COLO829 (cell line): ENCODE measurements around the gene KIF21B.
A peak's percentile ranks its signal among the peaks of the same experiment; 100 is the strongest.

Source experiments
- DNase-seq: peaks from one replicate; pipeline ENCODE4 v3.0.0; 2012; ENCODE audit warnings: low spot score

Gene KIF21B

DNA sequence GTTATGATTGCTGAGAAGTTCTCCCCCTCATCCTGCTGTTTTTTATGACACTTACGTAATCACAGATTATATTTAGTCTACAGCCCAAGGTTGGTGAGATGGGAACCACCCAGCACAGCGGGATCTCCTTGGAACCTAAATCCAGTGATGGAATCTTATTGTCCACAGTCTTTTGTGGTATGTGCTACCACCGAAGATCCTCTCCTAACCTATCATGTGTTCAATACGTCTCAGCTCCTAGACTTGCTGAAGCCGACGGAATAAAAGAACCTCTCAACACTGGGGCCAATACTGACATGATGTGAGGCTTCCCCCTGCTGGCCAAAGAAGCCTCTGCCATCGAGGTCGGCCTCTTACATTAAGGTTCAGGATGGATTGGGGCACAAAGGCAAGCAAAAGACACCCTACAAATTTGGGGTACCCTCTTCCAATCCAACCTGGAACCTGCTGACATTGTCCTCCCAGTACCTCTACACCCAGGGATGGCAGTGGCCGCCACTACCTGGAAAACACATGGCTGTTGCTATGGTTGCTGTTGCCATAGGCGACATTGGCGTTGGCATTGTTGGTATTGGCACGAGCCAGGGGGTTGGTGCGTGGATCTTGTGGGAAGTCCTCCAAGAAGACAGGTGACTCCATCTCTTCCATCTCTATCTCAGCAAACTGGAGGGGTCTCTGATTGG is 19.4 kb upstream of the KIF21B start:
- peak; percentile 75 for DNase-seq

DNA sequence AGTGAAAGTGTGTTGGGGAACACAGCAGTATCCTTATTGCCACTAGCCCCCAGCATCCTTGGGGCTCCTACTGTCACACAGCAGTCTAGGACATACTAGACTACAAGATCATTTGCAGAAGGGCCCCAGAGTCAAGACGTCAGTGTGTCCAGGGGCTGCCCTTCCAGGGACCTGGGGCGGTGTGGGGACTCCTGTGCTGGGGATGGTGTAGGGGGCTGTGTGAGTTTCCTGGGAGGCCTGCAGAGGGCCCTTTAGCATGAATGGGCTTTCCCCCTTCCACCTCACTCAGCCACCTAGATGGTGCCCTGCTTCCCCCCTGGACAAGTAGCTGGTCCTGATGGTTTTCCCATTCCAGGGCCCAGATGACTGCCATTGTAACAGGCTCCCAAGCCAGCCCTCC is 17.5 kb upstream of the KIF21B start:
- DNase-seq = no peak

DNA sequence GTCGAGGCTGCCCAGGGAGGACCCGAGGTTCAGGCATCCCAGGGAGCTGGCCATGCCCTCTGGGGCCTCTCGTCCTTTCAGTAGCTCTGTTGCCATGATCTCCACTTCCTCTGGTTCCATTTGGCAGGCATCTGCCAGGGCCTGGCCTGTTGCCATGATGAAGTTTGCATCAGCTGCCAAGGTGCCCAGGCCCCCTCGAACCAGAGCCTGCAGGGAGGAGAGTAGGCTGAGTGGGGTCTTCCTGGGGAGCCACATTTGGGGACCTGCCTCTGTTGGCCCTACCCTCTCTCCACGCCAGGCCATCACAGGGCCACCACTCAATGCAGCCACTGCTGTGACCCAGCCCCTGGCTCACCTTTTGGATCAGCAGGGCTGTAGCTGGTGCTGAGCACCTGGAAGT is 16.4 kb upstream of the KIF21B start:
- no peak for DNase-seq

DNA sequence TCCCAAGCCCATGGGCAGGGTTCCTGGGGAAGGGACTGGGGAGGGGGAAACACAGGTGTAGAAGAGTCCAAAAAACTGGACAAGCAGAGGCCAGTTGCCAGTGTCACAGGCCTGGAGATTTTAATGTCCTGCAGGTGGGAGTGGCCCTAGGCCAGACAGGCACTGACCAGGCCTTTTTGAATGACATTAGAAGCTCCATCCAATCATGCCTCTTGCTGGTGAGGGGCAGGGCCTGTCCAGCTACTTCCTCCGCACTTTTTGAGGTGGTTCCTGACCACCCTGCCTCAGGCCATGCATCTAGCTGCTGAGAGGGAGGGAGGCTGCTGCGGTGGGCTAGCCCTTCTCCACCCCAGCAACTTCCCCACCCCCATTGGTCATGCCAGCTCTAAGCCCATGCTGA is 15.9 kb upstream of the KIF21B start:
- DNase-seq = no peak

DNA sequence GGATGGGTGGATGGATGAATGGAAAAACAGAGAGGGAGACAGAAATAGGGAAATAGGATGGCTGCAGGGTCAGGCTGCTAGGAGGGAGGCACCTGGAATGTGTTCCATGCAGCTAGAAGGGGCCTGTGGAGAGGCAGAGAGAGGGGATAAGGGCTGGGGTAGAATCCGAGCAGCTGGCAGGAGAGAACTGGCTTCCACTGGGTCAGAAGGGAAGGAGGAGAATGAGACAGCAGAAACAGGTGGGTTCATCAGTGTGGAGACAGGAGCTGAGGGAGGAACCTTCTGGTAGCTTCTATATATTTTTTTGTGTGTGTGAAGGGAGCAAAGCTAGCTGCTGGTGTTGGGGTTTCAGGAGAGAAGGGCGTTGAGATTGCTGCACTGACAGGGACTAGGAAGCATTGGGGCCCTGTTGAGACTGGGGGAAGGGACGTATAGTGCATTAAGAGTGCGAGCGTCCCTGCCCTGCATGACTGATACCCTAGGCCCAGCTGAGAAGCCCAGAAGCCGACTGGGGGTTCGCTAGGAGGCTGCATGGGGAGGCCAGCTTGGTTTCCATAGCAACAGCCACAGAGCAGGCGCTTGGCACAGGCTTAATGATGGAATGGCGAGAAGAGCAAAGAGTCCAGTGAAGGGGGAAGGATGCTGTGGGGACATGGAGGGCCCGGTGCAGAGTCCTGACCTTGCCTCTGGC is 14.8 kb upstream of the KIF21B start:
- DNase-seq = no peak

DNA sequence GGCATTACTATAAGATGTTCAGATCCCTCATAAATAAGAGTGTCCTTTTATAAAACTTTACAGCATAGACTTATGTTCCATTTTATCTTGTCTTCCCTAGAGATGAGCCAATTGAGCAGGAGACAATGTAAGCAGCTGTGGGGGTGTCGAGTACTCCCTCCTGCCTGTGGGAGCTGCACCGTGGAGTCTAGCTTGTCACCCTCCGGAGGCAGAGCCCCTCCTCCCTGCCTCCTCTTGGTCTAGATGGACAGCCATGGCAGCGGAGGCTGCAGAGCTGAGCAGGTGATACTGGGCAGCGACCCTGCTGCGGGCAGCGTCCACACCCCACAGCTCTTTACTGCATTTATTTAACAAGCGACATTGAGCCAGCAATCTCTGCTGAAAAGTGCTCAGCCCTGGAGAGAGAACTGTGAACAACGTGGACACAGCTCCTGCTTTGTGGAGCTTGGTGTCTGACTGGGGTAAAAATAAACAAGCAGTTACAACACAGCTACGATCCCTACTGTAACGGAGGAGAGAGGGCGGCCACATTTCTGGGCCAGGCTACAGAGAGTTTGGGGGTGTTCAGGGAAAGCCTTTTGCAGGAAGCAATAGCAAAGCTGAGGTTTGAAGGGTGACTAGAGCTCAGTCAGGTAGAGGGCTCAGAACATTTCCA is 12.8 kb upstream of the KIF21B start:
- DNase-seq = no peak

DNA sequence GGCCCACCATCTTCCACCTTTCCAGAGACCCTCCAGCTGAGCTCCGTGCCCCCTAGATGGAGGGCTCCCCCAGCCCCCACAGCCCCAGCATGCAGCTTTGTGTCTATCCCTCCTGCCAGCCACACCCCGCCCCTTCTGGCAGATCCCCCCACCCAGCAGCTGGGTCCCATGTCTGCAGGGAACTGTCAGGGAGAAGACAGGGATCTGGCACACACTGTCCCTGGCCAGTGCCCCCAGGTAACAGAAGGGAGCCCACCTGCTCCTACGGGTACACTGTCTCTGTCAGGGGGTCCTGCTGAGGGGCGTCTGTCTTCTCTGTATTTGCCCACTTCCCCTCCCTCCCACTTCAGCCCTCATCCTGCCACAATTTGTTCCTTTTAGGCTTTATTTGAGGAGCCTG is 11.2 kb upstream of the KIF21B start:
- no peak for DNase-seq

DNA sequence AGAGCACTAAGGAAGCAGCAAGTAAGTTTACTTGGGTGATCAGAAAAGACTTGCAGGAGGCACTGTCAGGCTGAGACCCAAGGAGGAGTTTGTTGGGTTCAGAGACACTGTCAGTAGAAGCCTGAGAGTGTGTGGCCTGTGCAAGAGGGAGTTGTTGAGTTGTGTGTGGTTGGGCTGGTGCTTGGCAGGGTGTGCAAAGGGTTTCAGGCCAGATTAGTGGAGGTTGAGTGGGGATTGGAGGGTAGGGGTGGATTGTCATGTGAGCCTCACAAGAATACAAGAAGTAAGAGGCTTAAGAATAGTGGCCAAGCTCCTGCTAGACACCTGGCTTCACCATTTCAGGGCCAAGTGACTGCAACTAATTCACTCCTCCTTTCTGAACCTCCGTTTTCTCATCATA is 8.9 kb upstream of the KIF21B start:
- DNase-seq = no peak

DNA sequence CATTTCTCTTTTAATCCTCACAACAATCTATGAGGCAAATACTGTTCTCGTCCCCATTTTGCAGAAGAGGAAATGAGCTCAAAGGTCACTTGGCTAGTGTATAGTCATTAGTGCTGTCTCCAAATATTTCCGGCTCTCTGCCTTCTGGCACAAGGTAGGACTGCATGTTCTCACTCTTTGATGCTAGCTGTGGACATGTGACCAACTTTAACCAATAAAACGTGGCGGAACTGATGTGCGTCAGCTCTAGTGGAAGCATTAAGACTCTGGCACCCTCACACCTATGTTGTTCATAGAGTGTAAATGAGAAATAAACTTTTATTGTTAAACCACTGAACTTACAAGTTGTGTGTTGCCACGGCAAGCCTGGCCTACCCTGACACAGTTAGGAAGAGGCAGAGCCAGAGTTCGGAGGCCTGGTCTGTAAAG is 5.0 kb upstream of the KIF21B start:
- no peak for DNase-seq

DNA sequence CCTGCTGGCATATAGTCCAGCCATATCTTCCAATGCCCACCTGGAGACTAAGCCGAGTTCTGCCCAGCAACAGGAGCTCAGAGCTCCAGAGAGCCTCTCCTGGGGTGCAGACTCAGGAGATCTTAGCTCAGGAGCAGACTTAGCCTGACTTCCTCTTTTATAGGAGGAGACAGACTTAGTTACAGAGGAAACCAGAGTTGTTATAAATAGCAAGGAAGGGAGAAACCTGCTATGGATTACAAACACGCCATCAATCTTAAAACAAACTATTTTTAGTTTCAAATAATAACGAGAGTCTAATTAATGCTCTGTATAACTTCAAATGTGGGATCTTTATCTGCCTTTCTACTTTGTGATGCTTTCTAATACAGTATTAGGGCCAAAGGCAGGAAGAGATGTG is 3.3 kb upstream of the KIF21B start:
- no peak for DNase-seq

DNA sequence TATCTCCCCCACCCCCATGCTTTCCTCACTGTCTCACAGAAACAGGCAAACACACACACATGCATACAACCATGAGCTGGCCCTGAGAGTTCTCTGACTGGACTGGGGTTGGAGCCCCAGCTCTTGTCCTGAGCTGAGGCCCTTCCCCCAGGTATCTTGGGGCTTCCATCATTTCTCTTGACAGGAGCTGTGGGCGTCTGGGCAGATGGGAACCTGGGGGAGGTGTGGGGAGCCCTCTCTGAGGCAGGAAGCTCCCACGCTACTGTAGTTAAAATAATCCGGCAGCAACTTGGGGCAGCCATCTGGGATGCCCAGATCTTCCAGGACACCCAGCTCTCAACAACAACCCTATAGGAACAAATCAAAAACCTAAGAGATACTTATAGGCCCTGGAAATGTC is 2.7 kb upstream of the KIF21B start:
- no peak for DNase-seq

DNA sequence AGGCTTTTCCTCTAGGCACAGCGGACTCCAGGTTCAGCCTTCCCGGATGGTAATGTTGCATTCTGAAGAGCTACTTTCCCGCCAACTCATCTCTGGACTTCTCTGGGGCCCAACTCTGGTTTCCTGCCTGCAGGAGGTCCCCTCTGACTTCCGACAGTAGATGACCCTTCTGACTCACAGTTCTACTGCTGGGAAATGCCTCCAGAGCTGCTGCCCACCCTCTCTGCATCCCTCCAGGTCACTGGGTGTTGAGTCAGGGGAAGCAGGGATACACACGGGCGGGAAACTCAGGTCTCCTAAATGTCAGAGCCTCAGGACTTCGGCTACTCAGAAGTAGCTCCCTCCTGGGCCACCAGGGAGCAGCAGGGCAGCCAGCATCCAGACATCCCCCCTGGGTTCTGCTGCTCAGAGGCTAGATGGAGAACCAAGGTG is 2.1 kb upstream of the KIF21B start:
- peak; percentile 23 for DNase-seq

DNA sequence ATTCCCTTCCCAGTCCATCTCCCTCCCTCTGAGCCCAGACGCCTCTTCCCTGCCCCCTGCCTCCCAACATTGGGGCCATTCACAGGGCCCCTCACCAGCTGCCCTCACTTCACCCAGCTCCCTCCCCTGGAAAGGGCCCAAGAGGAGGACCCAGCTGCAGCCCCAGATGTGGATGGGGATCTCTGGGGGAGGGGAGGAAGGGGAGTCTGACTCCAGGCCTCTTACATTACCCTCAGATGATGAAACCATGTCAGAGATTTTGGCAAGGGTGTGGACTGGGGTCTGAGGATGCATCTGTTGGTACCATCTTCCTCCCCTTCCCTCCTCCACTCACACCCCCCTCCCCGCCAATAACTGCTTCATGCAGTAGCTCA is 1.1 kb upstream of the KIF21B start:
- DNase-seq = no peak

DNA sequence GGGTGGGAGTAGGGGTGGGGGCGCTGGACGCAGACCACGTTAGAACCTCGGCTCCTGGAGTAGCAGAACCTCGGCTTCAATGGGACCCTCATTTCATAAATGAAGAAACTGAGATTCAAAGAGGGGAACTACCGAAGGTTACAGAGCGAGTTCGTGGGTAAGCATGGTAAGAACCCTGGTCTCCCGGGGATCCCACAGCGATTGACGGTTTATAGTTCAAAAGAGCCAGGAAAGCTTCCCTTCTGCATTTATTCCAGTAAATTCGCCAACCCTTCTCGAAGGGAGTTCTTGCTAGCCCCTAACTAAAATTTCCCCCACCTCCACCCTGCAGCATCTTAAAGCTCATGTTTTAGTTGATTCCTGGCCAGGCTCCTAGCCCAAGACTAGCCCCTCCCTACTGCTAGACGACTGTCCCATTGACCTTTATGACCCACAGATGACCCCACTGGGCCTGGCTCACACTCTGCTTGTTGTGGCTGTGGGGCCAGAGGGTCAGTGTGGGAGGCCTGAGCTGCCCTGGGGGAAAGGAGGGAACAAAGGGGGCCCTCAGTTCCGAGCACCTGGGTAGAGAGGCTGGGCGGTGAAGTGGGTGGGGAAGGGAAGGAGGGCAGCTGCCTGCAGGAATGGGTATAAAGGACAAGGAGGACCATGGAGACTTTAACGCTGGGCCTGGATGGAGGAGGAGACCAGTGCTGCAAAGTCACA is 558 bp upstream of the KIF21B start:
- peak; percentile 65 for DNase-seq

DNA sequence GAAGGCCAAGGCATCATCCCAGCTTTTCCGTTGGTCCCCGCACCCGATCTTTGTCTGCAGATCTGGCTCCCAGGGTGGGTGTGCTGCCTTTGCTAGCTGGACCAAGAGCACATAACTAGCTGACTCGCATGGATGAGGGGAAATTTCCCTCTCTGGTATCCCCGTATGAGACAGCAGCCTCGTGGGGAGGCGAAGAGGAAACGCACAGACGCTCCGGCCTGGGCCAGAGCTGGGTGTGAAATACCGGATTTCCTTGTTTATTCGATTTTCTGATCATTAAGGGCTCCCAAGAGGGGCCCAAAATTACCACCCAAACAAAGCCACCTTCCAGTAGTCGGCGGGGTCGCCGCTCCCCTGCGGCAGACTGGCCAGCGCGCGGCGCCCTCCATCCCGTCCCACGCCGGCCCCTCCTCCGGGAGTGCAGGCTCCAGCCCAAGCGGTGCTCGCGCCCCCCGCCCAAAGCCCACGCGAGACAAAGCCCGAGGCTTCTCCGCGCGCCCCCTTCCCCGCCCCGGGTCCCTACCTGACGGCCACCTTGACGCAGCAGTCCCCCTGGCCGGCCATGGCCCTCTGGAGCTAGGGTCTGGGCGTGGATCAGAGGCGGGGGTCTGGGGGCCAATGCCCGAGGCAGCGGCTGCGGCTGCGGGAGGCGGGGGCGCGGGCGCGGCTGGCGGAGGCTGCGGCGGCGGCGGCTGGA is 546 bp downstream of the KIF21B start:
- no peak for DNase-seq

DNA sequence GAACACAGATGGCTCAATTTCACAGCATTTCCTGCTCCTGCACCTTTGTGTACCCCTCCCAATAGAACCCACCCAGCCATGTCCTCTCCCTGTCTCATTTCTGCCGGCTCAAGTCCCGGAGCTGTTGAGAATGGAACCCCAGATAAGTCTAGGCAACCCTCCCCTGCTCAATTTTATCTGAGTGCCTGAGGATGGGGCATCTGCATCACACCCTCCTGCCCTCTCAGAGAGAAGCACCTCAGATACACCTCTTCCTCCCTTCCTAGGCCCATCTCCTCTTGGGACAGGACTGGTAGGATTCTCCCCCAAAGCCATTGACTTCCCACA is 1.1 kb downstream of the KIF21B start:
- DNase-seq = no peak

DNA sequence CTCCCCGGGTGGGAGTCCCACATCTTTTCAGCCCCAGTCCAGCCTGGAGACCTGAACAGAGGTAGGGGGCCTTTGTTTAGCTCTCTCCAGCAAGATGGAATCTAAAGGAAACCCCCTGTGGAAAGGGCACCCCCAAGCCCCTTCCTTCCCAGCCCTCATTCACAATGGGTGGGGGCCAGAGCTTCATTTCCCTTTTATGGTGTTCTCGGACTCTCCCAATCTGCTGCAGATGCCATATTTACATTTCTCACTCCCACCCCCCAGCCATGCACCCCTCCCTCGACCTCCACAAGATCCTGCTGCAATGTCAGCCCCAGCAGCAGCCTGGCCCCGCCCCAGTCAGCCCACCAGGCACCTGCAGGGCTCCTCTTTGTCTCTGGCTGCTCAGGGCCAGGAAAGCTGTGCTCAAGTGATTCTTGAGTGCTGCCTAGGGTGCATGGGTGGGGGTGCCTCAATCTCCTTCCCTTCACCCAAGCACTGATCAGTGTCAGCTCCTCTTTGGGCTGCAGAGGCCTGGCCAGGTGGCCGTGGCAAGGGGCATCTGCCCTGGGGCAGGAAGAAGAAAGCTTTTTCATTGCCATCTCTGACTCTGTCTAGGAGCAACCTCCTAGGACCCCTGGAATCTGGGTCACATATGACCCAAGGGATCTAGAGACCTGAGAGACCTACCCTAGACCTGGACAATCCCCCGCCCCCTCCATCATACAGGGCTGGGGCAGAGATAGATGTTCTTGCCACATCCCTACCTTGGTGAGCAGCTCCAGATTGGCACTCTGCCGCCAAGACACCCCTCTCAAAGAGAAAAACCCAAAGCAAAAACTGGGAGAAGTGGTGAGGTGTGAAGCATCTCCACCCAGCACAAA is 1.7 kb downstream of the KIF21B start:
- DNase-seq = no peak

DNA sequence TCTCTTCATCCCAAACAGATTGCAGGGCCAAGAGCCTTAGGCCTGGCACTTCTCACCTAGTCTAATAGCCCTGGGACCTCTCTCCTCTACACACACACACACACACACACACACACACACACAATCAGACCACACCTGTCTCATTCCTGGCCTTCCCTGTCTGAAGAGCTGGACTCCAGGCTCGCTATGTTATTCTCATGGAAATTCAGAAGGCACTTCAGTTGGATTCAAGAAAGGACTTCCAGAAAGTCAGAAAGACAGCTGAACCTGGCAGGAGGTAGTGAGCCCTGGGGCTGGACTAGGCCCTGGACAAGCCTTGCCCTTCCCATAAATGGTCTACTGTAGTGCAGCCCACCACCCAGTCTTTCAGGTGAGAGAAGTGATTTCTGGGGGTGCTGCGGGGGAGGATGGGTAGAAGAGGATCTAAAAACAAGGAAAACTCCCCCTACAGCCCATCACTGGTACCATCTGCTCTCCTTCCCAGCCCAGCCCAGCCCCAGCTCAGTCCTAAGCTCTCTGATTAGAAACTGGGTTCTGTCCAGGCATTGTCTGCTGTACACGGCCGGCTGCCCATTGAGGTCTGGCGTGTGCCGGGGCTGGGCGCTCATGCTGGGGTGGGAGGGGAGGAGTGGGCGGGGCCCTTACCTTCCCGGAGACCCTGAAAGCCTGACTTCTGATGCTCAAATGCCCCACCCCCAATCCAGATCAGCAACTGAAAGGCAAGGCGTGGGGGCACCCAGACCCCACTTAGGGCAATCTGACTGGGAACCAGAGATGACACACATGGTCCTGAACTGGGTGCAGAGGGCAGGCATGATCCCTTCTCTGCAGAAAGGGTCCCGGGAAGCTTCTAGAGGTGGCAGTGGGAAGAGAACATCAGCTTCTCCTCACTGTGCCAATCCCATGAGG is 2.5 kb downstream of the KIF21B start:
- peak; percentile 24 for DNase-seq

DNA sequence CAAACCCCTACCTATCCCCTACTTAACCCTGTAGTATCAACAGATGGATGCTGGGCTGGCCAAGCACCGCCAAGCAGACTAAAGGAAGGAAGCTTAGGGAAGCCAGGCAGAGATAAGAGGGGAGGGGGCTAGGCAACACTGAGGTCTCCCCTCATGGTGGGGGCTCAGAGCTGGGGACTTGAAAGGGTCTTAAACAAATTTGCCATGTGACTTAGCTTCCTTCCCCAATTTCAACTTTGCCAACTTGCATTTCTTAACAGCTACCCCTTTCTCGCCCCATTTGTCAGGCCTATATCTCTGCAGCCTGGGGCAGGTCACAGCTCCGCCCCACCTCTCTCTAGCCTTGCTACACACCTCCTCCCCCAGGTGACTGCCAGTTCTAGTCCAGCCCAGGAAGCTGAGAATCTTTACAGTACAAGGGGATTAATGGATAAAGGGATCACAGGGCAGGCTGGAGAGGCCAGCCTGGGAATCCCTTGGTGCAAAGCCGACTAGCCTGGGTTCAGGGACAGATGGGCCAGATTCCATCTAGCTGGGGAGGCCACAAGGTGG is 3.4 kb downstream of the KIF21B start:
- no peak for DNase-seq
